NCI-H82 treated with DMSO at 0.1 percent for 48 hours (cell line): ENCODE results near the gene NEDD4L.
A peak's percentile ranks its signal among the peaks of the same experiment; 100 is the strongest.
"Not testable (repeated sequence)": the region's sequence is repeated elsewhere in the genome, so short reads cannot be mapped to it uniquely, and the experiment has no call there.

Experiments
- DNase-seq: peaks from one replicate; lab custom pipeline; 2025; ENCODE audit not compliant: unreplicated experiment; lab: John Stamatoyannopoulos, UW

NEDD4L gene

DNA sequence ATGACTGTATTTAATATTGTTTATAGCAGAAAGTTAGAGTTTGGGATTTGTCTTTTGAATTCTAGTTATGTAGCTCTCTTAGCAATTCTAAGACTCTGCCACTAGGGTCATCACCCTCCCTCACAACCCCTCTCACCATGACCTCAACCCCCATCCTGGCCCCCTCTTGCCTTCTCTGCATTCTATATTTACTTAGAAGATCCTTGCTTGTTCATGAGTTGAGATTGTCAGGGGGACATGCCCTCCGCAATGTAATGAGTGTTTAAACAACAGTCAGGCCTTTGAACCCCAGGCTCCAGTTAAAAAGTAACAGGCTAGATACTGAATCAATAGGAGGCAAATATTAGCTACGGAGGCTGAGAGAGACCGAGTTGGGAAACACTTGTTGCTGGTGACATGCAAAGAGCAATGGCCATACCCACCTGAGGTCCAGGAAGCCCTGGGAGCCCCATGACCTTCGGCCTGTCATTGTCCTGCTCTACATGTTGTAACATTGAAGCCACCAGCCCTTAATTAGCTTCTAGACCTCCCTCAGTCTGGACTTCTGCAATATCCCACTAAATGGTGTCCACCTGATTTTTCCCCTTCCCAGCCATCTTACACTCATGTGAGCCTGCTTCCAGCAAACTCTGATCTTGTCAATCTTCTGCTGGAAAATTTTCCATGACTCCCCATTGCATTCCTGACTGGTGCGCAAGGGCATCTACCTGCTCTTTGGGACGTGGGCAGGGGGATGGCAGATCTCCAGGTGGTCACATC lies 363.8 kb downstream of the NEDD4L start:
- no peak for DNase-seq

DNA sequence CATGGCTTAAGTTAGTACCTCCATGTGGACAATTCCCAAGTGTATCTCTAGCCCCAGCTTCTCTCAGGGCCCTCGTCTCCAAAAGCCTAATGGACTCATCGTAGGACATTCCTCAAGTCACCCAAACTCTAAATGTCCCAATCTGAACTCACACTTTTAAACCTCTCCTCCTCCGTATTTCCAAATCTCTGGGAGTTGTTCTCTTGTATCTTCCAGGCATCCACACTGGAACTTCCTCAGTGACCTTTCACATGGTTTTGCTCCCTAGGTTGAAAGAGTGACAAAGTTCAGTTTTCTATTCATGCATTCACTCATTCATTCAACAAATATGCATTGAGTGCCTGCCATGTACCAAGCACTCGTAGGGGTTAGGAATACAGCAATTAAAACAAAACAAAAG lies 364.6 kb downstream of the NEDD4L start:
- DNase-seq = no peak

DNA sequence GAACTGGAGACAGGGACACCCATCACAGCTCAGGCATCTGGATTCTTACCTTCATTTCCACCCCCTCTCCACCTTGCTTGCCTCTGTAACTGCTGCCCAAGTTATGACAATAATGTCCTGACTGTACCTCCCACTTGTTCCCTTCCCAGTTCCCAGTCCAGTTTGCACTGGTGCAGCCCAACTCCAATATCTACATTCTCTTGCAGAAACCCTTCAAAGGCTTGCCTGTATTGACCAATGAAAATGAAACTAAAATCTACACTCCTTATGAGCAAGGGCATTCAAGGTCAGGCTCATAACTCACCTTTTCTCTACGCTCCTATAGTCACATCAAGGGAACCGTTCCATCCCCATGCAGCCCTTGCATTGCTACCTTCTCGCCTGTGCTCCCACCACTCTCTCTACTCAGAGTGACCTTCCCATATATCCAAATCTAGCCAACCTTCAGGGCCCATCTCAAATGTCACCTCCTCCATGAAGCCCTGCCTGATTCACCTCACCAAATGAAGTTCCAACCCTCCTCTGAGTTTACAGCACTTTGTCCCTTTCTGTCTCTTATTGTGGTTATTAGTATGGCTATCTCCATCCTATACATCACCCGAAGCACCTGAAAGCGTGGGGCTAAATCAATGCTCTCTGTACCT lies 365.9 kb downstream of the NEDD4L start:
- no peak for DNase-seq

DNA sequence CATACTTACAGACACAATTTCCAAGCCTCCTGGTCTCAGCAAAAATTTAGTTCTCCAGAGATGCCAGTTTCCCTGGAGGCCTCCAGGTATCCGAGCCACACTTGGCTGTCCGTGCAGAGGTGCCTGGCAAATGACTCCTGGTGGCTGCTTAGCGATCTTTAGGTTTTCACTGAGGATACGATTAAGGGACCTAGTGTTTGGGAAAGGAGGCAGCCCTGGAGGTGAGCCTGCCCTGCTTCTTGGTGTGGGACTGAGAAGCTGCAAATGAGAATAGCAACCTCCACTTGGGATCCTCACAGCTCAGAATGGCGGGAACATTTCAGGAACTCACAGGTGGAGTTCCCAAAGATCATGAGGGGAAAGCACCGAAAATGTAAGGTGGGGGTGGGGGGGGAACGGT lies 367.3 kb downstream of the NEDD4L start:
- DNase-seq = no peak

DNA sequence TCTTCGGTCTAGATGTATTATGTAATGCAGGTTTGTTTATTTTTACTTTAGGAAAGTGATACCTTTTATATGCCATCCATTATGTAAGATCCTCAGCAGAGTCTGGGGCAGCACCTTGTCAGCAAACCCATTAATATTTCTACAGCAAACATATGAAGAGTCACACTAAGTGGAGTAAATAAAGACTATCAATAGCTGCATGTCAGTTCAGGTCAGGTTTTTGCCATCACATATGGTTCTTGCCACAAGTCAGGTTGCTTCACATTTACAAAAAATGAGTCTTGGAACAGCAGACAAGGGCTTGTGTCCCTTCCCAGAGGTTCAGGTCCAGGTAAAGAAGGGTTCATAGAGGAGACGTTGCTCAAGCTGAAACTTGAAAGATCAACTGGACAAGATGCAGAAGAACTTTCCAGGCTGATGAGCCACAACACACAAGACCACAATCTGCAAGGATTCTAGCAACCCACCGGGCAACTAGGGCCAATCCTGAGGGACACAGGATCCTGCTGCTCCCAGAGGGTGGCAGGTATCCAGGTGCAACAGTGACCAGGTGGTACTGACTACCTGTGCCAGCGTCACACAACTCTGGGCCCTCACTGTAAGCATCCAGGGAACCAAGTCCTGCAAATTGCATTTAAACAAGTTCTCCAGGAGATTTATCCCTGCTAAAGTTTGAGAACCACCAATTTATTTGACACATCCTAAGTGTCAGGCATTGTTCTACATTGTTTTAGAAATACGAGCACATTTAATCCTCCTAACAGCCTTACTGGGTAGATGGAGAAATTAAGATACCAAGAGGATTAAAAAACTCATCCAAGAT lies 369.0 kb downstream of the NEDD4L start:
- peak; percentile 26 for DNase-seq

DNA sequence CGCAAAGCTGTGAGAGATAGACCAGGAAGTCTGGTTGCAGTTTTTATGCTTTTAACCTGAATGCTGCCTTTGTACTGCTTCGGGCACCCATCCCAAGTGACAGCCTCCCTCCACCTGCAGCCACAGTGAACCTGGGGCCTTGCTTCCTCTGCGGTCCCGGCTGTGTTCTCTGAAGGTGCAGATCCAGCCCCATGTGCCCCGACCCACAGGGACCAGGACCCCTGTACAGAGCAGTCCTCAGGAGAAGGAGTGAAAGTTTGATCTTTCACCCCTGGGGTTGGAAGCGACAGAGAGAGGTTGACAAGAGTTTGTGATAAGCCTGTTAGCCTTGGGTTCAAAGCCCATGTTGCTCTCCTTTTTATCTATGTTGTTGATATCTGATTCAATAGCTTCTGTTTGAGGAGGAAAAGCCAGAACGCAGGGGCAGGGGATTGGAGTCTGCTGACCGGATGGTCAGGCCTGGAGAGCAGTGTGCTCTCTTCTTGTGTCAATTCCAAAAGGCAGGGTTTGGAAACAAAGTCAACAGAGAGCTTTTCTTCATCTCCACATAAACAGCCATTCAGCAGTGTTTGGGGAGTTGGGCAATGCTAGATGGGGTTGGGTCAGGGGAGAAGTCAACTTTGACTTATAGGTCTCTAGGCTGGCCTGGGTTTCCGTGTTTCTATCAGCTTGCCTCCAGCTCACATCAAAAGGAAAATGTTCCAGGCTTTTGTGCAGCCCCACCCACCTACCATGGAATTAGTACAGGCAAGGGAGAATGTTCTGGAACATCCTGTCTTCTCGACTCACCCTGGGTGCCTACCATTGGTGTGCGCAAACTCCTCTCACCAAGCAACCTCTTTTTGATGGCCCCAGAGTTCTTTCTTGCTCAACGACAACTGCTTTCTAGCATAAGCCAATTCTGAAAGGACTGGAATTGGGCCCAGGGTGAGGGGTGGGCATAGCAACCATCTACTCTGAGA lies 369.9 kb downstream of the NEDD4L start:
- DNase-seq = no peak

DNA sequence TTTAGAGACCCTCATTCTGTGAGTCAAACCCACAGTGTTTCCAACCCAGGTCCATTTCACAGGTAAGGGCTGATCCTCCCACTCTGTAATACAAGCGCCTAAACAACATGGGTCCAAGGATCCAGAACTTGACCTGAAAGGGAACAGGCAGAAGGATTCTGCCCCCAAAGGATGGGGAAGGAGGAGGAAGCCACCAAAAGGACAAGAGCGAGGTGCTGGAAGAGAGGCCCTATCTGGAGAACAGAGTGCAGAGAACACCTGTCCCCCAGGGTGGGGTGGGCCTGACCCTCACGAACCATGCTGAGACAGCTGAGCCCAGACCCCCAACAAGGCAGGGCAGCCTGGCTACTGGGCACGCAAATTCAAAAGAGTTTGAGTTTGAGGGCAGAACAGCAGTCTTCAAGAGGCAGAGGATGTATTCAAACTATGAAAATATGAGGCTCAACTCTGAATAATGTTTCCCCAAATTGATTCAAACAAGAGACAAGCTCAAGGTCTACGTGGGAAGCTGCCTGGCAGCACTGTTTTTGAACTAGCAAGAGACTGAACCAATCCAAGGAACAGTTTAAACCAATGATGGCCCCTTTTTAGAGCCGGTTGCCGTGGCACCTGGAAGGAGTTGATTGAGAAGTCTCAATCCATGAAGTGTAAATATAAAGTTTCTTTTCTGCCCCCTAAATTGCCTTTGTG lies 372.1 kb downstream of the NEDD4L start:
- no peak for DNase-seq

DNA sequence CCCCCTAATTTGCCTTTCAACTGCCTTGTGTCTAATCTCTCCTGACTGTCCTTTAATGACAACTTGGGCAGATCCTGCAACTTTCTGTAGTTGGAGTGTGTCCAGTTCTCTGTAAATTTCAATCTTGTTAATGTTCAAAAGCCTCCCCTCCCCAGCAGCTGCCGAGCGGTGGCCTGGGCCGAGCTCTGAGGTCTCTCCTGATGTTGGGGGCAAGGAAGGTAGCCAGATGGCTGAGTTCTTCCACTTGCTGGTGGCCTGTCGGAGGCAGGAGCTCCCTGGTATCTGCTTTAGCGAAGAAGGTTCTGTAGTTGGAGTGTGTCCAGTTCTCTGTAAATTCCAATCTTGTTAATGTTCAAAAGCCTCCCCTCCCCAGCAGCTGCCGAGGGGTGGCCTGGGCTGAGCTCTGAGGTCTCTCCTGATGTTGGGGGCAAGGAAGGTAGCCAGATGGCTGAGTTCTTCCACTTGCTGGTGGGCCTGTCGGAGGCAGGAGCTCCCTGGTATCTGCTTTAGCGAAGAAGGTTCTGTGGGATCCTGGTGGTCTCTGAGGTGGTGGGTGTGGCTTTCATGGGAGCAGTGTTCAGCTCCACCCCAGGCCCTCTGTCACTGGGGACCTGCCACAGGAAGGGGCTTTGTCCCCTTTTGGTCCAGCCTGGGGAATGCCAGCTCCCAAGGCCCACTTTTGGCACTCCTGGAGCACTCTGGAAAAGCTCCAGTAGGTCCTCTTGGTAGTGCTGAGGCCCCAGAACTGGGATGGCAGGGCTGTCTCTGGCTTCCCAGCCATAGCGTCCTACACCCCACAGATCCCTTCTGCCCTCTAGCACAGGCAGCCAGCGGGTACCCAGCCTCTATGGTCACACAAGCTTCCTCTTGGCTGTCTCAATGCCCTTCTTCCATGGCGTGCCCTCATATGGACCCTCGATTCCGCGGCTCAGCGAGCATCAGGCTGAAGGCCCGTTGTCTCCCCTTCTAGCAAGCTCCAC lies 373.0 kb downstream of the NEDD4L start:
- peak; percentile 85 for DNase-seq

DNA sequence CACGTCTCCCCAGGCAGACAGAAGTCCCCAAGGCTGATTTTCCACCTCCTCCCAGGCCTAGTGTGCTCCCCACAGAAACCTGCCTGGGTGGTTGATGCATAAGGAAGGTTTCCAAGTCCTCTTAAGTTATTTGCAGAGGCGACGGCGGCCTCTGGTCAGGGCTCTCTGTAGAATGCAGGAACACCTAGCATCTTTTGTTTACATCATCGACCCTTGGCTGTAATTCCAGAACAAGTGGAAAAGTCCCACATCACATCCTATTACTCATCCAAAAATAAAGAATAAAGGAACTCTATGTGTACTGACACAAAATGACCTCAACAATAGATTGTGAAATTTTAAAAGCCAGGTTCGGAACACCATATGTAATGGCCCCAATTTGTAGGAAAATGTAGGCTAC lies 373.7 kb downstream of the NEDD4L start:
- DNase-seq = no peak

DNA sequence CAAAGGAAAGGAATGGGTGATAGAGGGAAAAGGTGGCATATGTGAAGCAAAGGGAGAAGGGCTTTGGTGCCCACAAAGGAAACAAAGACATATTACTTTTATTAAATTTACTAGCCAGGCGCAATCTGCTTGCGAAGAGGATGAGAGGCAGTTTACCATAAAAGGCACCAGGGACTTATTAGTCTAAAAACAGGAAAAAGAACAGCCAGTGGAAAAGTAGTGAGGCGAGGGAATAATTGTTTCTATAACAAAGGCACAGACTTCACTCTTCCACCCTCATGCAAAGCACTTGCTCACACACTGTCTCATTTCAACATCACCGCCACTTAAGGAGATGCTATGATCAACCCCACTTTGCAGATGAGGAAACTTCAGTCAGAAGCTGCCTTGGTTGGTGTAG lies 374.3 kb downstream of the NEDD4L start:
- no peak for DNase-seq

DNA sequence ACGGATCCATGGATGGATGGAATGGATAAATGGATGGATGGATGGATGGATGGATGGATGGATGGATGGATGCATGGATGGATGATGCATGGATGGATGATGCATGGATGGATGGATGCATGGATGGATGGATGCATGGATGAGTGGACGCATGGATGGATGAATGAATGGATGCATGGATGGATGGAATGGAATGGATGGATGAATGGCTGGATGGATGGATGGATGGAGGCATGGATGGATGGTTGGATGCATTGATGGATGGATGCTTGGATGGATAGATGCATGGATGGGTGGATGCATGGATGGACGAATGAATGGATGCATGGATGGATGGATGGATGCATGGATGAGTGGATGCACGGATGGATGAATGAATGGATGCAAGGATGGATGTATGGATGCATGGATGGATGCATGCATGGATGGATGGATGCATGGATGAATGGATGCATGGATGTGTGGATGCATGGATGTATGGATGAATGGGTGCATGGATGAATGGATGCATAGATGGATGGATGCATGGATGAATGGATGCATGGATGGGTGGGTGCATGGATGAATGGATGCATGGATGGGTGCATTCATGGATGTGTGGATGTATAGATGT lies 375.7 kb downstream of the NEDD4L start:
- no peak for DNase-seq

DNA sequence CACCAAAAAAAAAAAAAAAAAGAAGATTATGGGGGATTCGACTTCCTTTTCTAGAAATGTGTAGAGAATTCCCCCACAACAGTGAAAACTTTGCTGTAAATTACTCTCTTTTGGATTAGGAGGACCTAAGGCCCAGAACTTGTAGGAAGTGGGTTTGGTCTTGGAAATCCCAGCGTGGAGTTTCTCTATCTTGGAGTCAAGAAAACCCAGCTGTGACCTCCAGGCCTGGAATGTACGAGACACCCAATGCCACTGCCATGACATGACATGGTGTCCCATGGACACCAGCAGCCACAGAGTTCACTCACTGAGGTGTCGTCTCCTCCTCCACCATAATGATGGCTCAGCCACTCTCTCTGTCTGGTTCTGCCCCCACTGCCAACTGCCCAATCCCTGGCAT lies 382.6 kb downstream of the NEDD4L start:
- DNase-seq = no peak

DNA sequence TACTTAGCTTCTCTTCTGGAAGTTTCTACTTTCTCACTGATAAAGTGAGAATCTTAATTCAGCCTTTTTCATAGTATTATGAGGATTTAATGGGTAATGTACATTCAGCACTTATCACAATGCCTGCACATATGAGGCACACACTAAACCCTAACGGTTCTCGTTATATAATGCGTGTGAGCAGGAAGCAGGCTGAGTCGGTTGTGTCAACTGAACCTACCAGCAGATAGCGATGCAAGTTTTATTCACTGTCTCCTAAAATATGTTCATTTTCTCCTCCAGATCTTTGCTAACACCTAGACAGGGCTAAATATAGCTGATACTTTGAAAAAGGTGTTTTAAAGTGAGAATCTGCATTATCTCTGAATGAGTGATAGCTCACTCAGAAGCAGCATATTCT lies 383.3 kb downstream of the NEDD4L start:
- no peak for DNase-seq

DNA sequence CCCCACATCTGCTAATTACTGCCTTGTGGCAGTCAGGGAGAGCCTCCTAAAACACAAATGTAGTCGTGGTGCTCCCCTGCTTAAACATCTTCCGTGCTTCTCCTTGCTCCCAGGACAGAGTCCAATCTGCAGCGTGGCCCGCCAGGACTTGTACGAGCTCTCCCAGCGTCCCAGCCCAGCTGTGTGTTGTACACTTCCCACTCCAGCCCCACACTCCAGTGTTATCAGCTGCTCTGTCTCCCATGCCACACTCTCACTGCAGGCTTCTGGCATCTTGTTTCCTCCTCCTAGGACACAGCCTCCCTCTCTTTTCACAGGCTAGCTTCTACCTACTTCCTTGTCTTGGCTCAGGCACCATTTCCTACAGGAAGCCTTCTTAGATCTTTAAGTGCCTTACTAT lies 385.4 kb downstream of the NEDD4L start:
- DNase-seq = no peak

DNA sequence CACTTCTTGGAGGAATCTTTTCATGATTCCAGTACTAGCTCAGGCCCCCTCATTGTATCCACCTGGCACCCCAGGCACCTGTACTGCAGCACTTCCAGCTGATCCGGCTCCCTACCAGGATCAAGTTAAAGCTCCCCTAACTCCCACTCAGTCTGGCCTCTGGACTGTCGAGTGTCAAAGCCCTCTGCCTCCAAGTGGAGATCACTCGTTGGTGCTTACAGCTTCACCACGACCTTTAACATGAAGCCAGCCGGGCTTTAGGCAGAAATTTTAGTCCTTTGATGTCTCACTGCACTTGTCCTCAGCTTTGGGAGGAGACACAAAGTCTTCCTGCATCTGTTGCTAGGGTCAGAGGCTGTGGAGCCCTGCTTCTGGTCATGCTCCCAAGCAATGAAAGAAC lies 387.2 kb downstream of the NEDD4L start:
- no peak for DNase-seq

DNA sequence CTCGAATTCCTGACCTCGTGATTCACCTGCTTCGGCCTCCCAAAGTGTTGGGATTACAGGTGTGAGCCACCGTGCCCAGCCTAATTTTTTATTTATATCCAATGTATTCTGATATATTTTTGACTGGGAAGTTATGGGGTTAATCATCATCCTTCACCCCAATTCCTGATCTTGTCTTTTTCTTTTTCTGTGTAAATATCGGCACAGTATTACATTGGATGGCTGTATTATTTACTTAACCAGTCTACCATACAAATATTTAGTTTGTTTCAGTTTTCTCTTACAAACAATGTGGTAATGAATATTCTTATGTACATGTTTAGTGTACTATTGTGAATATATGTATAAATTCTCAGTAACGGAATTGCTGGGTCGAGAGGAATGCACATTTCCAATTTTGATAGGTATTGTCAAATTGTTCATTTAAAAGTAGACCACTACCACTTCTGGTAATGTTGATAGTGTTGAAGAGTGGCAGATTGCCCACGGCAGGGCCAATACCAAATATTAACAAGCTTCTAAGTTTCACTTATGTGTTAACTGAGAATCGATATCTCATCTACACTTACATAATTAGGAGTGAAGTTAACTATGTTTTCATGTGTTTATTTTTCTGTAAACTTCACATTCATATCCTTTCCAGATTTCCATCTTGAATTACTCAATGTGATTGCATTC lies 388.2 kb downstream of the NEDD4L start:
- no peak for DNase-seq

DNA sequence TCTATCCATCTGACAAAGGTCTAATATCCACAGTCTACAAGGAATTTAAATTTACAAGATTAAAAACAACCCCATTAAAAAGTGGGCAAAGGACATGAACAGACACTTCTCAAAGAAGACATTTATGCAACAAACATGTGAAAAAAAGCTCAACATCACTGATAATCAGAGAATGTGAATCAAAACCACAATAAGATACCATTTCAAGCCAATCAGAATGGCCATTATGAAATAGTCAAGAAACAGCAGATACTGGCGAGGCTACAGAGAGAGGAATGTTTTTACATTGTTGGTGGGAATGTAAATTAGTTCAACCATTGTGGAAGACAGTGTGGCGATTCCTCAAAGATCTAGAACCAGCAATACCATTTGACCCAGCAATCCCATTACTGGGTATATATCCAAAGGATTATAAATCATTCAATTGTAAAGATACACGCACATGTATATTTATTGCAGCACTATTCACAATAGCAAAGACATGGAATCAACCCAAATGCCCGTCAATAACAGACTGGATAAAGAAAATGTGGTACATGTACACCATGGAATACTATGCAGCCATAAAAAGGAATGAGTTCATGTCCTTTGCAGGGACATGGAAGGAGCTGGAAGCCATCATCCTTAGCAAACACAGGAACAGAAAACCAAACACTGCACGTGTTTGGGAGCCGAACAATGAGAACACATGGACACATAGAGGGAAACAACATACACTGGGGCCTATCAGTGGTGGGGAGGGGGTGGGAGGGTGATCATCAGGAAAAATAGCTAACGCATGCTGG lies 391.4 kb downstream of the NEDD4L start:
- not testable (repeated sequence) for DNase-seq
